ENCODE measurements around the gene TMEM119. TPM values are rescaled to one million over a fixed set of nuclear protein-coding genes. Genes with fewer than 3 reads are reported as not detected.

TMEM119 gene
- total and polyA plus RNA-seq, 2 of the 8 experiments (the other 6 are each of a cell fraction or from before 2014, with no cell fraction given), result 0.35 to 0.61 TPM

DNA sequence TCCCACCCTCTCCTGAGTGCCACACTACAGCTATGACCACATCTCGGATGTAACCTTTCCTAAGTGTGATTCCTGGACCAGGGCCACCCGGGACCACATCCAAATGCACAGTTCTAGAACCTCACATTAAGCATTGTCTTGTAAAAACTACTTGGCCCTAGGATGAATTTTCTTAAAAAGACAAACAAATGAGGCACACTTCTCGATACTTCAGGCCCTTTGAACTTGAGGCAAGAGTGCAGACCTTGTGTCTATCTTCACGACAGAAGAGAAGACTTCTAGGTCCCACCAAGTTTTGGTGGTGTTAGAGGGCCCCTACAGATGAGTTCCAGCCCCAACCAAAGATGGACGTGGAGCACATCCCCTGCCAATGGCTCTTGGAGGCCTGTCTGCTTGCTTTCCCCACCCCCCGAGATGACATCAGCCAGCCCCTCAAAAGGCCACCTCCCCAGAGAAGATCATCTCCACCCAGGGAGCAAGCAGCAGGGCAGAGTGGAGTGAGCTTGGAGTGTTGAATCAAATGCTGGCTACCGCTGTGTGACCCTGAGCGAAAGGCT, 26.2 kb downstream of the TMEM119 start (continued):
- TF ChIP-seq CEBPB (IDR thresholded peaks at IDR 0.05; ENCODE audit: low read depth, low read length), result no peak
